Dedifferentiated amniotic fluid mesenchymal stem cell (primary cell): ENCODE measurements around the gene TBX3.
"Not testable (repeated sequence)": the region's sequence is repeated elsewhere in the genome, so short reads cannot be mapped to it uniquely, and the experiment has no call there.

Experiments
- DNase-seq: peaks from one replicate; pipeline ENCODE4 v3.0.0-alpha.2; 2016; ENCODE audit errors: extremely low spot score

Gene TBX3

GRCh38 chr12:114684098-114684869, at the start of gene TBX3:
Gene TBX3, minus strand, starts transcription at chr12:114684175. Its CDS starts 975 bp downstream, at chr12:114683200.
- DNase-seq: peak; percentile 99

GRCh38 chr12:114732426-114733030, 48.6 kb upstream of the TBX3 start:
- no peak for DNase-seq

- no peak for DNase-seq
Observed at GRCh38 chr12:114729731-114730130, 45.8 kb upstream of the TBX3 start.

- DNase-seq: no peak
Observed at GRCh38 chr12:114726092-114726710, 42.2 kb upstream of the TBX3 start.

DNA sequence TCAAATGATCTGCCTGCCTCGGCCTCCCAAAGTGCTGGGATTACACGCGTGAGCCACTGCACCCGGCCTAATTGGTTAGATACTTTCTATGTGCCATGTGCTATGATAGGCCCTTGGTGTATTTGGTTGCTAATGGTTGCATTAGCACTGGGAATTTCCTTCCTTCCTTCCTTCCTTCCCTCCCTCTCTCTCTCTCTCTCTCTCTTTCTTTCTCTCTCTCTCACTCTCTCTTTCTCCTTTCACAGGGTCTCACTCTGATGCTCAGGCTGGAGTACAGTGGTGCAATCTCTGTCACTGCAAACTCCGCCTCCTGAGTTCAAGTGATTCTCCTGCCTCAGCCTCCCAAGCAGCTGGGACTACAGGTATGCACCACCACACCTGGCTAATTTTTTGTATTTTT, 38.2 kb upstream of the TBX3 start:
- not testable (repeated sequence) for DNase-seq

DNA sequence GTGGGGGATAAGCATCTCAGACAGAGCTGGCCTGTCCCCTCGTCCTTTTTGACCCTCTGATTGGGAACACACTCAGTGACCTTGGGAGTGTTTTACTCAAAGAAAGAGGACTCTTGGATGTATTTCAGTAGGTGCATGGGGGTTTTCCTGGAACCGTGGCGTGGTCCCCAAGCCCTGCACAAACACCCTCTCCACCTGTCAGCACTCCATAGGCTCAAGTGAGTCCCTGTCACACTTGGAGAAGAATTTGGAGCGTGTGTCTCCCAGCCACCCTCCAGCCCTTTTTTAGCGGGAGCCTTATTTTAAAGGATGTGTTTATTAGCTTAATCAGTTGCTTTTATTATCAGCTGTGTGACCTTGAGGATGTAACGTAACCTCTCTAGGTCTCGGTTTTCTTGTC, 37.3 kb upstream of the TBX3 start:
- no peak for DNase-seq

GRCh38 chr12:114713466-114714215, 29.7 kb upstream of the TBX3 start:
- no peak for DNase-seq

DNA sequence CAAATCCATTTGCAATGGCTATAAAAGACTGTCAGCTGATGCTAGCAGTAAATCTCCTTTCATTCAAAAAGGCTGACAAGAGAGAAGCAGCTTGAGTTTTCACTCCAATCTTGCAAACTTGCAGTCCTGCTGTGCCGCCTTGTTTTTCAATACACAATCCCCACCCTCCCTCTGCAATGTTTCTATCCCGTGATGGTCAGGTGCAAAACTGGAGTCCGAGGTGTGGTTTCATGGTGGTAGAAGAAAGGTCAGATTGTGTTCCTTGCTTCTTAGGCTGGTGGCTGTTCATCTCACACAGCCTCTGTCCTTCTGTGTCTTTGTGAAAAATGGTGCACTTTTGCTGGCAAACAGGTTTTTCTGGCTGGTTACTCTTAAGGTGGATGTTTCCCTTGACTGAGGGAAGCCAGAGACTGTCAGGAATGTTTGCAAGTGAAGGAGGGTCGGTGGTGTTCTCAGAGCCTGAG, 27.7 kb upstream of the TBX3 start:
- no peak for DNase-seq

- no peak for DNase-seq
Observed at GRCh38 chr12:114710151-114710550, 26.2 kb upstream of the TBX3 start.

DNA sequence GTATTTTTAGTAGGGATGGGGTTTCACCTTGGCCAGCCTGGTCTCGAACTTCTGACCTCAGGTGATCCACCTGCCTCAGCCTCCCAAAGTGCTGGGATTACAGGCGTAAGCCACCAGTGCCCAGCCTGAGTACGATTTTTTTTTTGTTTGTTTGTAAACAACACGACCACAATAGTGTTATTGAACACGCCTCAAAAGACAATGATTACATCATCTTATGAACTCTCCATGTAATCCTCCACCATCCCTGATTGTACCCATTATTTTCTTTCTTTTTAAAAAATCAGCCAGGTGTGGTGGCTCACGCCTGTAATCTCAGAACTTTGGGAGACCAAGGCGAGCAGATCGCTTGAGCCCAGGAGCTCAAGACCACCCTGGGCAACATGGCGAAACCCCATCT, 25.1 kb upstream of the TBX3 start:
- no peak for DNase-seq

- not testable (repeated sequence) for DNase-seq
Observed at GRCh38 chr12:114708598-114708997, 24.6 kb upstream of the TBX3 start.

GRCh38 chr12:114704096-114704495, 20.1 kb upstream of the TBX3 start:
- no peak for DNase-seq

GRCh38 chr12:114703060-114703493, 19.1 kb upstream of the TBX3 start:
- DNase-seq: no peak

GRCh38 chr12:114702462-114702861, 18.5 kb upstream of the TBX3 start:
- DNase-seq: no peak

- DNase-seq: no peak
Observed at GRCh38 chr12:114701553-114701952, 17.6 kb upstream of the TBX3 start.

DNA sequence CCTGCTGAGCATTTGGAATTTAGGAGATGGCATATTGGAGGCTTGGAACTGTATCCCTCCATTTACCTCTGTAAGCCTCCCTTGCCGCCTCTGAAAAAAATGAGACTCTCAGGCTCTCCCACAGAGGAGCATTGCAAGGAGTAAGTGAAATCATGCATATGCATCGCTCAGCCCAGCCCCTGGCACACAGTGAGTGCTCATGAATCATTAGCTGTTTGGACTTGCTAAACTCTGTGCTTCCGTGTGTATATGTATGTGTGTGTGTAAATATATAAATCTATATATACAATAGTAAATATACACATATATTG, 17.1 kb upstream of the TBX3 start:
- DNase-seq: no peak

DNA sequence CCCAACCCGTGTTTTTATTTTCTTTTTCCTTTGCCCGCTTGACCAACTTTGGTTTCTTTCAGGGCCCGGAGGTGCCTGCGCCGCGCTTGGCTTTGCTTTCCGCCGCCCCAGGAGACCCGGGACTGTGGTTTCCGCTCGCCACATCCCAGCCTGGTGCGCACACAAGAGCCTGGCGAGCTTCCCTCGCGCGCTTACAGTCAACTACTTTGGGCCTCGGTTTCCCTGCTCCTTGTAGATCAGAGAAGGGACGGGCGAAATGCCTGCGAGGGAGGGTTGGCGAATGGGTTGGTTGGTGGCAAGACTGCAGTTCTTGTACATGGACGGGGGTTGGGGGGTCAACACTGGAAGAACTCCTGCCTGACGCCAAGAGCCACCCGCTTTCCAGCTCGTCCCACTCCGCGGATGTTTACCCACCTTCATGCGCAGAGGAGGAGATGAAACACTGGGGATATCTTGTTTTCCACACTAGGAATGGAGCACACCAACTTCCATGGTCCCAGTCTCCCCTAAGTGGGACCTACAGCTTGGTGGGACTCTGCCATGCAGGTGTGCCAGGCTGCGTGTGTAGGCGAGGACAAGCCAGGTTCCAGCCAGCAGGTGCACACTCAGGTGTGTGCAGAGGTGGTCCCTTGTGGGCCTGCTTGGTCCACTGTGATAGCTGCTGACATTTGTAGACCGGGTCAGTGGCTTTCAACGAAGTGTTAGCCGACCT, 16.6 kb upstream of the TBX3 start:
- no peak for DNase-seq

GRCh38 chr12:114698566-114699163, 14.7 kb upstream of the TBX3 start:
- no peak for DNase-seq

DNA sequence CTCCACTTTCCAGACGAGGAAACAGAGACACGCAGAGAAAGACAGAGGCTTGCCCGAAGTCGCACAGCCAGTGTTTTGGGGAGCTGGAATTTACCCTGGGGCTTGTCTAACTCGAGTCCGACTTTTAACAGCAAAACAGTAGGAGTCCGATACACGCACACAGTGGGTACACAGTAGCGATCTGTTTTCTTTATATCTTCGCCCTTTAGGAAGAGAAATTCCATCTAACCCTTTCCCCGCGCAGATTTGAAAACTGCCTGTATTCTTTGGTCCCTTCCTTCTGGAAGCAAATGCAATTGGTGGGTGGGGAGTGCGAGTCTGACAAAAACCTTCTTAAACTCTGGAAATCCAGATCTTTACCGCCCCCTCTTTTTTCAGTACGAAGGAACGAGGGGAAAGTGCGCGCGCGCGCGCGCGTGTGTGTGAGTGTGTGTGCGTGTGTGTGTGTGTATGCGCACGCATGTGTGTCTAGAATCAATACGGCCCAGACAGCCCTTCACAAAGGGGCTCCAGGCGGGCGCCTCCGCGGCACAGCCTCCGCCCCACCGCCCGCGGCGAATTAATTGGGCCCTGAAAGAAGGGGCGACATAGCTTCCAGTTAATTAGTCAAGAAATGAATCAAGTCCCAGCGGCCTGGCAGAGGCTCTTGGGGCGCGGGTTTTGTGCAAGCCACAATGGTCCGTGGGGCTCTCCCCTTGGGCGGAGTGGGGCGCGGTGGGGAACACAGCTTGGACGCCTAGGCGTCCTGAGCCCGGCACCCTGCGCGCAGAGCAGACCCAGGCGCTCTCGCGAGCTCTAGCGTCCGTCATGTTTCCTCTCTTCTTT, 14.0 kb upstream of the TBX3 start:
- no peak for DNase-seq

GRCh38 chr12:114697243-114697716, 13.3 kb upstream of the TBX3 start:
- DNase-seq: no peak
